Endothelial cell of umbilical vein (primary cell): ENCODE data around the gene SMOC2.

ENCODE experiments used
- CTCF ChIP-seq, 2 donors: IDR thresholded peaks; 1 replicate in 1 of 2; 2 replicates in 1 of 2; pipeline ENCODE4 v1.5.1; 2011; ENCODE audit warnings: low read length in 2 of 2, mild to moderate bottlenecking in 2 of 2, moderate library complexity in 2 of 2, control low read depth in 1 of 2, inconsistent platforms in 1 of 2, low read depth in 1 of 2; ENCODE audit not compliant: insufficient read depth in 1 of 2; ENCODE audit errors: extremely low read depth in 1 of 2
- EZH2 ChIP-seq: IDR thresholded peaks from 2 replicates; pipeline ENCODE4 v1.6.1; 2012; ENCODE audit warnings: borderline replicate concordance, low read depth, mild to moderate bottlenecking, moderate library complexity, low read length, inconsistent platforms; ENCODE audit not compliant: severe bottlenecking
- FOS ChIP-seq: IDR thresholded peaks from 2 replicates; pipeline ENCODE4 v1.6.1; 2011; ENCODE audit warnings: mild to moderate bottlenecking, low read length, moderate library complexity, borderline replicate concordance; ENCODE audit not compliant: insufficient read depth
- JUN ChIP-seq: IDR thresholded peaks from 2 replicates; pipeline ENCODE4 v1.6.1; 2011; ENCODE audit warnings: borderline replicate concordance, low read depth; ENCODE audit not compliant: insufficient read length, insufficient read depth
- MAX ChIP-seq: IDR thresholded peaks from 2 replicates; pipeline ENCODE4 v1.6.1; 2011; ENCODE audit not compliant: insufficient read depth, insufficient read length
- MYC ChIP-seq: IDR thresholded peaks from one replicate; pipeline ENCODE4 v1.6.1; 2011; ENCODE audit warnings: mild to moderate bottlenecking, low read depth, low read length
- POLR2A ChIP-seq: IDR thresholded peaks from 2 replicates; pipeline ENCODE4 v1.6.1; 2012; ENCODE audit warnings: low read depth, mild to moderate bottlenecking, control low read depth, low read length
- POLR2AphosphoS5 ChIP-seq: IDR thresholded peaks from 2 replicates; pipeline ENCODE4 v1.6.1; 2012; ENCODE audit warnings: low read depth, mild to moderate bottlenecking, control low read depth, low read length, moderate library complexity; ENCODE audit not compliant: insufficient read depth

- TF ChIP-seq CTCF (IDR thresholded peaks at IDR 0.05; ENCODE audit: extremely low read depth in 1 of 2, insufficient read depth in 1 of 2, low read depth in 1 of 2, low read length in 2 of 2) (no peak), POLR2A (no peak), EZH2 (no peak), POLR2AphosphoS5 (no peak), MYC (no peak), MAX (no peak), JUN (no peak), FOS (no peak)
Observed at GRCh38 chr6:168598251-168599117, 157.5 kb downstream of the SMOC2 start.
